Neural cell (in vitro differentiated cells): Measurements from ENCODE around the gene CABLES2. TPM values are rescaled to one million over a fixed set of nuclear protein-coding genes. Genes with fewer than 3 reads are reported as not detected.

Experiments
- H2AFZ ChIP-seq: fragments of 200-600, 300-800 bp; sonication (generic), shearing (Covaris generic); 2 replicates; pipeline ENCODE4 v1.6.0; 2014; ENCODE audit warnings: low read depth, mild to moderate bottlenecking, antibody characterized with exemption, low read length, moderate library complexity
- H3F3A ChIP-seq: fragments of 200-600 bp; shearing (Covaris generic); 2 replicates; pipeline ENCODE4 v1.6.1; 2016; ENCODE audit warnings: mild to moderate bottlenecking, moderate library complexity, mixed read lengths, antibody characterized with exemption, low read length; ENCODE audit not compliant: insufficient read depth, poor library complexity, severe bottlenecking
- H3K27ac ChIP-seq: fragments of 200-600, 300-800 bp; sonication (generic), shearing (Covaris generic); 2 replicates; pipeline ENCODE4 v1.5.1; 2014; ENCODE audit warnings: mild to moderate bottlenecking, low read length, moderate library complexity
- H3K27me3 ChIP-seq: fragments of 300-800, 200-600 bp; sonication (generic), shearing (Covaris generic); 2 replicates; pipeline ENCODE4 v1.6.0; 2014; ENCODE audit warnings: mild to moderate bottlenecking, low read depth, low read length, moderate library complexity; ENCODE audit not compliant: insufficient read depth
- H3K36me3 ChIP-seq: fragments of 300-800, 200-600 bp; sonication (generic), shearing (Covaris generic); 2 replicates; pipeline ENCODE4 v1.5.1; 2014; ENCODE audit warnings: mild to moderate bottlenecking, antibody characterized with exemption, low read length, moderate library complexity; ENCODE audit not compliant: insufficient read depth
- H3K4me2 ChIP-seq: fragments of 300-800, 200-600 bp; sonication (generic), shearing (Covaris generic); 2 replicates; pipeline ENCODE4 v1.6.0; 2014; ENCODE audit warnings: mild to moderate bottlenecking, low read length
- H3K4me3 ChIP-seq: fragments of 300-800, 200-600 bp; sonication (generic), shearing (Covaris generic); 2 replicates; pipeline ENCODE4 v1.5.1; 2014; ENCODE audit warnings: mild to moderate bottlenecking, low read length, moderate library complexity
- H3K79me2 ChIP-seq: fragments of 200-600 bp; shearing (Covaris generic); replicated peaks from 2 replicates; pipeline ENCODE4 v1.6.0; 2014; ENCODE audit warnings: mild to moderate bottlenecking, low read length, moderate library complexity; ENCODE audit not compliant: insufficient read depth
- H3K9ac ChIP-seq: fragments of 300-800, 200-600 bp; sonication (generic), shearing (Covaris generic); 2 replicates; pipeline ENCODE4 v1.6.1; 2016; ENCODE audit warnings: mild to moderate bottlenecking, low read length, mixed read lengths
- H3K9me2 ChIP-seq: fragments of 200-600 bp; shearing (Covaris generic); 2 replicates; pipeline ENCODE4 v1.6.1; 2016; ENCODE audit warnings: mild to moderate bottlenecking, low read length, mixed read lengths; ENCODE audit not compliant: insufficient read depth
- H3K9me3 ChIP-seq: fragments of 200-600, 300-800 bp; sonication (generic), shearing (Covaris generic); 2 replicates; pipeline ENCODE4 v1.6.1; 2016; ENCODE audit warnings: mild to moderate bottlenecking, mixed run types, low read length, moderate library complexity, mixed read lengths
- H4K20me1 ChIP-seq: fragments of 200-600 bp; shearing (Covaris generic); 2 replicates; pipeline ENCODE4 v1.6.1; 2016; ENCODE audit warnings: mild to moderate bottlenecking, mixed run types; ENCODE audit not compliant: insufficient read depth
- EP300 ChIP-seq: fragments of 450-650 bp; conservative IDR thresholded peaks from 2 replicates; pipeline ENCODE4 v1.6.1; 2014; ENCODE audit warnings: antibody characterized with exemption, mild to moderate bottlenecking, moderate library complexity; ENCODE audit not compliant: poor library complexity, severe bottlenecking
- EZH2 ChIP-seq: fragments of 200-600, 300-800 bp; shearing (Covaris generic), sonication (generic); IDR thresholded peaks from 2 replicates; pipeline ENCODE4 v1.6.1; 2014; ENCODE audit warnings: antibody characterized with exemption, low read length, borderline replicate concordance, mild to moderate bottlenecking; ENCODE audit not compliant: insufficient read depth, poor library complexity, severe bottlenecking
- MXI1 ChIP-seq: fragments of 450-650 bp; conservative IDR thresholded peaks from 2 replicates; pipeline ENCODE4 v1.6.1; 2014; ENCODE audit warnings: antibody characterized with exemption, mild to moderate bottlenecking; ENCODE audit not compliant: poor library complexity, severe bottlenecking
- POLR2AphosphoS5 ChIP-seq: IDR thresholded peaks from 2 replicates; pipeline ENCODE4 v1.6.1; 2012
- RAD21 ChIP-seq: fragments of 450-650 bp; conservative IDR thresholded peaks from 2 replicates; pipeline ENCODE4 v1.6.1; 2014; ENCODE audit warnings: antibody characterized with exemption, mild to moderate bottlenecking, moderate library complexity
- SMC3 ChIP-seq: fragments of 450-650 bp; conservative IDR thresholded peaks from 2 replicates; pipeline ENCODE4 v1.6.1; 2014; ENCODE audit warnings: antibody characterized with exemption, mild to moderate bottlenecking, moderate library complexity; ENCODE audit not compliant: poor library complexity
- TAF1 ChIP-seq: IDR thresholded peaks from 2 replicates; pipeline ENCODE4 v1.6.1; 2012; ENCODE audit warnings: low read depth
- polyA plus RNA-seq: library from polyadenylated mRNA; depleted of rRNA; stranded (reverse); fragments of >200 nt; gene quantifications from 2 replicates; pipeline ENCODE4 v1.2.3, GENCODE V29; 2014
- TF ChIP-seq, protein P1 (sequence below): IDR thresholded peaks from 2 replicates; pipeline ENCODE4 v1.6.1; 2012; ENCODE audit warnings: borderline replicate concordance
- TF ChIP-seq, protein P2 (sequence below): fragments of 450-650 bp; IDR thresholded peaks from 2 replicates; pipeline ENCODE4 v1.5.1; 2014; ENCODE audit warnings: antibody characterized with exemption, mild to moderate bottlenecking, moderate library complexity; ENCODE audit not compliant: poor library complexity, severe bottlenecking

The CABLES2 gene
- polyA plus RNA-seq, 1 donor from 2014 or later, result 8.3 TPM

GRCh38 chr20:62404112-62404665, 2.9 kb downstream of the CABLES2 start:
- Histone ChIP-seq H2AFZ (no peak overlapping the region), H3K27me3 (no peaks in the 10 kb centered on the region), H3K79me2 (peaks cover 9% of the 10 kb centered on the region), H3K9ac (no peak overlapping the region), H4K20me1 (no peaks in the 10 kb centered on the region), H3K36me3 (no peaks in the 10 kb centered on the region), H3K9me3 (no peaks in the 10 kb centered on the region), H3F3A (no peaks in the 10 kb centered on the region), H3K4me3 (peak overlapping the region; percentile 93), H3K27ac (no peak overlapping the region), H3K4me2 (no peak overlapping the region), H3K9me2 (no peaks in the 10 kb centered on the region)
- TF ChIP-seq, protein P1, sequence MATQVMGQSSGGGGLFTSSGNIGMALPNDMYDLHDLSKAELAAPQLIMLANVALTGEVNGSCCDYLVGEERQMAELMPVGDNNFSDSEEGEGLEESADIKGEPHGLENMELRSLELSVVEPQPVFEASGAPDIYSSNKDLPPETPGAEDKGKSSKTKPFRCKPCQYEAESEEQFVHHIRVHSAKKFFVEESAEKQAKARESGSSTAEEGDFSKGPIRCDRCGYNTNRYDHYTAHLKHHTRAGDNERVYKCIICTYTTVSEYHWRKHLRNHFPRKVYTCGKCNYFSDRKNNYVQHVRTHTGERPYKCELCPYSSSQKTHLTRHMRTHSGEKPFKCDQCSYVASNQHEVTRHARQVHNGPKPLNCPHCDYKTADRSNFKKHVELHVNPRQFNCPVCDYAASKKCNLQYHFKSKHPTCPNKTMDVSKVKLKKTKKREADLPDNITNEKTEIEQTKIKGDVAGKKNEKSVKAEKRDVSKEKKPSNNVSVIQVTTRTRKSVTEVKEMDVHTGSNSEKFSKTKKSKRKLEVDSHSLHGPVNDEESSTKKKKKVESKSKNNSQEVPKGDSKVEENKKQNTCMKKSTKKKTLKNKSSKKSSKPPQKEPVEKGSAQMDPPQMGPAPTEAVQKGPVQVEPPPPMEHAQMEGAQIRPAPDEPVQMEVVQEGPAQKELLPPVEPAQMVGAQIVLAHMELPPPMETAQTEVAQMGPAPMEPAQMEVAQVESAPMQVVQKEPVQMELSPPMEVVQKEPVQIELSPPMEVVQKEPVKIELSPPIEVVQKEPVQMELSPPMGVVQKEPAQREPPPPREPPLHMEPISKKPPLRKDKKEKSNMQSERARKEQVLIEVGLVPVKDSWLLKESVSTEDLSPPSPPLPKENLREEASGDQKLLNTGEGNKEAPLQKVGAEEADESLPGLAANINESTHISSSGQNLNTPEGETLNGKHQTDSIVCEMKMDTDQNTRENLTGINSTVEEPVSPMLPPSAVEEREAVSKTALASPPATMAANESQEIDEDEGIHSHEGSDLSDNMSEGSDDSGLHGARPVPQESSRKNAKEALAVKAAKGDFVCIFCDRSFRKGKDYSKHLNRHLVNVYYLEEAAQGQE, result no peak
- TF ChIP-seq MXI1 (no peak), POLR2AphosphoS5 (no peak), EZH2 (no peak), SMC3 (no peak), RAD21 (no peak)

DNA sequence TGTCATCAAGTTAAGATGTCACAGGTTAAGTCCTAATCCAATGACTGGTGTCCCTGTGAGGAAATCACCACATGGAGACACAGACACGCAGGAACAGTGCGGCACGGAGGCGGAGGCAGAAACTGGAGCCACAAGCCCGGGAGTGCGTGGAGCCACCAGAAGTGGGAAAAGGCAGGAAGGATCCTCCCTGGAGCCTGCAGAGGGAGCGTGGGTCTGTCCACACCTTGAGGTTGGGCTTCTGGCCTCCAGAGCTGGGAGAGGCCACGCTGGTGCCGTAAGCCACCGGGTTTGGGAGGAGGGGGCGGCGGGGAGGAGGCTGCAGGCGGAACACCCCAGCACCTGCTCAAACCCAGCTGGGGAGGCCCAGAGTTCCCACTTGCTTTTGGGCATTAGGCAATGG, 3.8 kb downstream of the CABLES2 start:
- H3F3A ChIP-seq, result no peaks in the 10 kb centered on the region
- no peak overlapping the region for H3K9ac ChIP-seq
- H3K27me3 ChIP-seq, result no peaks in the 10 kb centered on the region
- H3K4me2 ChIP-seq, result no peak overlapping the region
- H3K27ac ChIP-seq, result no peak overlapping the region
- H3K4me3 ChIP-seq, result no peak overlapping the region
- TF ChIP-seq, protein P1, result no peak
- TF ChIP-seq, protein P2, sequence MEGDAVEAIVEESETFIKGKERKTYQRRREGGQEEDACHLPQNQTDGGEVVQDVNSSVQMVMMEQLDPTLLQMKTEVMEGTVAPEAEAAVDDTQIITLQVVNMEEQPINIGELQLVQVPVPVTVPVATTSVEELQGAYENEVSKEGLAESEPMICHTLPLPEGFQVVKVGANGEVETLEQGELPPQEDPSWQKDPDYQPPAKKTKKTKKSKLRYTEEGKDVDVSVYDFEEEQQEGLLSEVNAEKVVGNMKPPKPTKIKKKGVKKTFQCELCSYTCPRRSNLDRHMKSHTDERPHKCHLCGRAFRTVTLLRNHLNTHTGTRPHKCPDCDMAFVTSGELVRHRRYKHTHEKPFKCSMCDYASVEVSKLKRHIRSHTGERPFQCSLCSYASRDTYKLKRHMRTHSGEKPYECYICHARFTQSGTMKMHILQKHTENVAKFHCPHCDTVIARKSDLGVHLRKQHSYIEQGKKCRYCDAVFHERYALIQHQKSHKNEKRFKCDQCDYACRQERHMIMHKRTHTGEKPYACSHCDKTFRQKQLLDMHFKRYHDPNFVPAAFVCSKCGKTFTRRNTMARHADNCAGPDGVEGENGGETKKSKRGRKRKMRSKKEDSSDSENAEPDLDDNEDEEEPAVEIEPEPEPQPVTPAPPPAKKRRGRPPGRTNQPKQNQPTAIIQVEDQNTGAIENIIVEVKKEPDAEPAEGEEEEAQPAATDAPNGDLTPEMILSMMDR, result no peak
- TF ChIP-seq RAD21 (no peak), SMC3 (no peak), TAF1 (no peak), EP300 (no peak), MXI1 (no peak), POLR2AphosphoS5 (no peak), EZH2 (no peak)
- H3K9me2 ChIP-seq, result no peaks in the 10 kb centered on the region
- no peak overlapping the region for H2AFZ ChIP-seq
- no peaks in the 10 kb centered on the region for H3K9me3 ChIP-seq
- no peaks in the 10 kb centered on the region for H4K20me1 ChIP-seq
- peaks cover 9% of the 10 kb centered on the region for H3K79me2 ChIP-seq
- H3K36me3 ChIP-seq, result no peaks in the 10 kb centered on the region
